WTC11 (cell line): ENCODE data around the gene DNAH17.

Experiments used
- FOXJ3 ChIP-seq: sonication (generic); formaldehyde crosslinking; IDR thresholded peaks from 2 replicates; pipeline ENCODE4 v1.9.0; 2021; ENCODE audit warnings: missing genetic modification reagents, mild to moderate bottlenecking, borderline replicate concordance
- NR3C1 ChIP-seq: sonication (generic); formaldehyde crosslinking; conservative IDR thresholded peaks from 2 replicates; pipeline ENCODE4 v1.8.1; 2023; ENCODE audit warnings: low read depth, mild to moderate bottlenecking, missing genetic modification reagents
- RELA ChIP-seq: sonication (generic); formaldehyde crosslinking; IDR thresholded peaks from 2 replicates; pipeline ENCODE4 v1.8.1; 2022; ENCODE audit warnings: missing genetic modification reagents, mild to moderate bottlenecking, borderline replicate concordance
- SMAD3 ChIP-seq: sonication (generic); formaldehyde crosslinking; IDR thresholded peaks from 2 replicates; pipeline ENCODE4 v1.8.0; 2022; ENCODE audit warnings: missing genetic modification reagents, mild to moderate bottlenecking, borderline replicate concordance
- ZNF232 ChIP-seq: sonication (generic); formaldehyde crosslinking; IDR thresholded peaks from 2 replicates; pipeline ENCODE4 v1.8.0; 2022; ENCODE audit warnings: mild to moderate bottlenecking, missing genetic modification reagents
- TF ChIP-seq, protein P1 (sequence below): fragments of 200-600 bp; IDR thresholded peaks from 2 replicates; pipeline ENCODE4 v1.8.0; 2022; ENCODE audit warnings: antibody characterized with exemption
- TF ChIP-seq, protein P2 (sequence below): sonication (generic); formaldehyde crosslinking; IDR thresholded peaks from 2 replicates; pipeline ENCODE4 v1.8.0; 2022; ENCODE audit warnings: mild to moderate bottlenecking, missing genetic modification reagents
- TF ChIP-seq, protein P3 (sequence below): sonication (generic); formaldehyde crosslinking; IDR thresholded peaks from 2 replicates; pipeline ENCODE4 v1.8.1; 2022; ENCODE audit warnings: low read depth, missing genetic modification reagents, borderline replicate concordance

DNA sequence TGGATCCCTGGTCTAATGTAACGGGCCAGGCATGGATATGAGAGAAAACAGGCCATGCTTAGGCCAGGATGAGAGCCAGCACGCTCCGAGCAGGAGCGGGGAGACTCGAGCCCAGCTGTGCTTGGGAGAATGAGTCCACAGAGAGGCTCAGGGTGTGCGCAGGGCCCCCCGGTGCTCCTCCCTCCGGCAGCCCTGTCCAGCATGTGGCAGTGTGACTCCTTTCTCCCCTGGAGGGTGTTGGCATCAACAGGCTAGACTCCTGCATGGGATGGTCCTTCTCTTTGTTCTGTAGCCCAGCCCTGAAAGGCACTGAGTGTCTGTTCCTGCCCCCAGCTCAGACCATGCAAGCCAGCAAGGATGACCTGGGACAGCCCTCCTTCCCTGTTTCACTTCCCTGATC, 175.3 kb downstream of the DNAH17 start:
- TF ChIP-seq, protein P1, sequence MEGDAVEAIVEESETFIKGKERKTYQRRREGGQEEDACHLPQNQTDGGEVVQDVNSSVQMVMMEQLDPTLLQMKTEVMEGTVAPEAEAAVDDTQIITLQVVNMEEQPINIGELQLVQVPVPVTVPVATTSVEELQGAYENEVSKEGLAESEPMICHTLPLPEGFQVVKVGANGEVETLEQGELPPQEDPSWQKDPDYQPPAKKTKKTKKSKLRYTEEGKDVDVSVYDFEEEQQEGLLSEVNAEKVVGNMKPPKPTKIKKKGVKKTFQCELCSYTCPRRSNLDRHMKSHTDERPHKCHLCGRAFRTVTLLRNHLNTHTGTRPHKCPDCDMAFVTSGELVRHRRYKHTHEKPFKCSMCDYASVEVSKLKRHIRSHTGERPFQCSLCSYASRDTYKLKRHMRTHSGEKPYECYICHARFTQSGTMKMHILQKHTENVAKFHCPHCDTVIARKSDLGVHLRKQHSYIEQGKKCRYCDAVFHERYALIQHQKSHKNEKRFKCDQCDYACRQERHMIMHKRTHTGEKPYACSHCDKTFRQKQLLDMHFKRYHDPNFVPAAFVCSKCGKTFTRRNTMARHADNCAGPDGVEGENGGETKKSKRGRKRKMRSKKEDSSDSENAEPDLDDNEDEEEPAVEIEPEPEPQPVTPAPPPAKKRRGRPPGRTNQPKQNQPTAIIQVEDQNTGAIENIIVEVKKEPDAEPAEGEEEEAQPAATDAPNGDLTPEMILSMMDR: no peak
- no peak for TF ChIP-seq NR3C1 (CRISPR knock-in tag)
- TF ChIP-seq, protein P2, sequence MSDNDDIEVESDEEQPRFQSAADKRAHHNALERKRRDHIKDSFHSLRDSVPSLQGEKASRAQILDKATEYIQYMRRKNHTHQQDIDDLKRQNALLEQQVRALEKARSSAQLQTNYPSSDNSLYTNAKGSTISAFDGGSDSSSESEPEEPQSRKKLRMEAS: no peak
- TF ChIP-seq ZNF232 (CRISPR knock-in tag): no peak
- TF ChIP-seq, protein P3, sequence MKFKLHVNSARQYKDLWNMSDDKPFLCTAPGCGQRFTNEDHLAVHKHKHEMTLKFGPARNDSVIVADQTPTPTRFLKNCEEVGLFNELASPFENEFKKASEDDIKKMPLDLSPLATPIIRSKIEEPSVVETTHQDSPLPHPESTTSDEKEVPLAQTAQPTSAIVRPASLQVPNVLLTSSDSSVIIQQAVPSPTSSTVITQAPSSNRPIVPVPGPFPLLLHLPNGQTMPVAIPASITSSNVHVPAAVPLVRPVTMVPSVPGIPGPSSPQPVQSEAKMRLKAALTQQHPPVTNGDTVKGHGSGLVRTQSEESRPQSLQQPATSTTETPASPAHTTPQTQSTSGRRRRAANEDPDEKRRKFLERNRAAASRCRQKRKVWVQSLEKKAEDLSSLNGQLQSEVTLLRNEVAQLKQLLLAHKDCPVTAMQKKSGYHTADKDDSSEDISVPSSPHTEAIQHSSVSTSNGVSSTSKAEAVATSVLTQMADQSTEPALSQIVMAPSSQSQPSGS (CRISPR knock-in tag): no peak
- no peak for TF ChIP-seq SMAD3
- no peak for TF ChIP-seq RELA (CRISPR knock-in tag)
- TF ChIP-seq FOXJ3: no peak
